Neural cell (in vitro differentiated cells): ENCODE data around the gene SSBP2. TPM values are rescaled to one million over a fixed set of nuclear protein-coding genes. Genes with fewer than 3 reads are reported as not detected.

Experiments used
- H2AFZ ChIP-seq: fragments of 200-600, 300-800 bp; sonication (generic), shearing (Covaris generic); 2 replicates; pipeline ENCODE4 v1.6.0; 2014; ENCODE audit warnings: low read depth, mild to moderate bottlenecking, antibody characterized with exemption, low read length, moderate library complexity
- H3F3A ChIP-seq: fragments of 200-600 bp; shearing (Covaris generic); 2 replicates; pipeline ENCODE4 v1.6.1; 2016; ENCODE audit warnings: mild to moderate bottlenecking, moderate library complexity, mixed read lengths, antibody characterized with exemption, low read length; ENCODE audit not compliant: insufficient read depth, poor library complexity, severe bottlenecking
- H3K27ac ChIP-seq: fragments of 200-600, 300-800 bp; sonication (generic), shearing (Covaris generic); 2 replicates; pipeline ENCODE4 v1.5.1; 2014; ENCODE audit warnings: mild to moderate bottlenecking, low read length, moderate library complexity
- H3K27me3 ChIP-seq: fragments of 300-800, 200-600 bp; sonication (generic), shearing (Covaris generic); 2 replicates; pipeline ENCODE4 v1.6.0; 2014; ENCODE audit warnings: mild to moderate bottlenecking, low read depth, low read length, moderate library complexity; ENCODE audit not compliant: insufficient read depth
- H3K36me3 ChIP-seq: fragments of 300-800, 200-600 bp; sonication (generic), shearing (Covaris generic); 2 replicates; pipeline ENCODE4 v1.5.1; 2014; ENCODE audit warnings: mild to moderate bottlenecking, antibody characterized with exemption, low read length, moderate library complexity; ENCODE audit not compliant: insufficient read depth
- H3K4me2 ChIP-seq: fragments of 300-800, 200-600 bp; sonication (generic), shearing (Covaris generic); 2 replicates; pipeline ENCODE4 v1.6.0; 2014; ENCODE audit warnings: mild to moderate bottlenecking, low read length
- H3K4me3 ChIP-seq: fragments of 300-800, 200-600 bp; sonication (generic), shearing (Covaris generic); 2 replicates; pipeline ENCODE4 v1.5.1; 2014; ENCODE audit warnings: mild to moderate bottlenecking, low read length, moderate library complexity
- H3K79me2 ChIP-seq: fragments of 200-600 bp; shearing (Covaris generic); replicated peaks from 2 replicates; pipeline ENCODE4 v1.6.0; 2014; ENCODE audit warnings: mild to moderate bottlenecking, low read length, moderate library complexity; ENCODE audit not compliant: insufficient read depth
- H3K9ac ChIP-seq: fragments of 300-800, 200-600 bp; sonication (generic), shearing (Covaris generic); 2 replicates; pipeline ENCODE4 v1.6.1; 2016; ENCODE audit warnings: mild to moderate bottlenecking, low read length, mixed read lengths
- H3K9me2 ChIP-seq: fragments of 200-600 bp; shearing (Covaris generic); 2 replicates; pipeline ENCODE4 v1.6.1; 2016; ENCODE audit warnings: mild to moderate bottlenecking, low read length, mixed read lengths; ENCODE audit not compliant: insufficient read depth
- H3K9me3 ChIP-seq: fragments of 200-600, 300-800 bp; sonication (generic), shearing (Covaris generic); 2 replicates; pipeline ENCODE4 v1.6.1; 2016; ENCODE audit warnings: mild to moderate bottlenecking, mixed run types, low read length, moderate library complexity, mixed read lengths
- H4K20me1 ChIP-seq: fragments of 200-600 bp; shearing (Covaris generic); 2 replicates; pipeline ENCODE4 v1.6.1; 2016; ENCODE audit warnings: mild to moderate bottlenecking, mixed run types; ENCODE audit not compliant: insufficient read depth
- CTCF ChIP-seq: fragments of 450-650 bp; IDR thresholded peaks from 2 replicates; pipeline ENCODE4 v1.5.1; 2014; ENCODE audit warnings: antibody characterized with exemption, mild to moderate bottlenecking, moderate library complexity; ENCODE audit not compliant: poor library complexity, severe bottlenecking
- EP300 ChIP-seq: fragments of 450-650 bp; conservative IDR thresholded peaks from 2 replicates; pipeline ENCODE4 v1.6.1; 2014; ENCODE audit warnings: antibody characterized with exemption, mild to moderate bottlenecking, moderate library complexity; ENCODE audit not compliant: poor library complexity, severe bottlenecking
- EZH2 ChIP-seq: fragments of 200-600, 300-800 bp; shearing (Covaris generic), sonication (generic); IDR thresholded peaks from 2 replicates; pipeline ENCODE4 v1.6.1; 2014; ENCODE audit warnings: antibody characterized with exemption, low read length, borderline replicate concordance, mild to moderate bottlenecking; ENCODE audit not compliant: insufficient read depth, poor library complexity, severe bottlenecking
- MXI1 ChIP-seq: fragments of 450-650 bp; conservative IDR thresholded peaks from 2 replicates; pipeline ENCODE4 v1.6.1; 2014; ENCODE audit warnings: antibody characterized with exemption, mild to moderate bottlenecking; ENCODE audit not compliant: poor library complexity, severe bottlenecking
- POLR2AphosphoS5 ChIP-seq: IDR thresholded peaks from 2 replicates; pipeline ENCODE4 v1.6.1; 2012
- RAD21 ChIP-seq: fragments of 450-650 bp; conservative IDR thresholded peaks from 2 replicates; pipeline ENCODE4 v1.6.1; 2014; ENCODE audit warnings: antibody characterized with exemption, mild to moderate bottlenecking, moderate library complexity
- SMC3 ChIP-seq: fragments of 450-650 bp; conservative IDR thresholded peaks from 2 replicates; pipeline ENCODE4 v1.6.1; 2014; ENCODE audit warnings: antibody characterized with exemption, mild to moderate bottlenecking, moderate library complexity; ENCODE audit not compliant: poor library complexity
- TAF1 ChIP-seq: IDR thresholded peaks from 2 replicates; pipeline ENCODE4 v1.6.1; 2012; ENCODE audit warnings: low read depth
- polyA plus RNA-seq: library from polyadenylated mRNA; depleted of rRNA; stranded (reverse); fragments of >200 nt; gene quantifications from 2 replicates; pipeline ENCODE4 v1.2.3, GENCODE V29; 2014
- TF ChIP-seq, protein P1 (sequence below): IDR thresholded peaks from 2 replicates; pipeline ENCODE4 v1.6.1; 2012; ENCODE audit warnings: borderline replicate concordance

SSBP2 gene
- polyA plus RNA-seq, 1 donor from 2014 or later: 128 TPM

DNA sequence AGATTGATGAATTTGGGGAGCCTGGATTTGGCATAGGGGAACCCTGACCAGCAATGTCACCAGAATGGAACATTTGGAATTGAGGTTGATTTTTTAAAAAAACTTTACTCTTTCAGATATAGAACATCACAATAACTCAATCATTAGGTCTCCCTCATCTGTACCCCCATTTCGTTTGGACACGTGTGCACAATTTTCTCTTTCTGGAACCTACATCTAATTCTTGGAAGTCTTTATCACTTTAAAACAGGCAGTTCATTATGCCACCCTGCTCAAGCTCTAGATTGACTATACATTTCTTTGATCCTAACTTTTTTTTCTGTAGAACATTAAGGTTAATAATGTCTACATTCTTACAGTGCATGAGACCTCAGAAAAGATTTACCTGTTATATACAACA, 3.7 kb upstream of the SSBP2 start:
- no peak overlapping the region for H3K4me3 ChIP-seq
- H3K79me2 ChIP-seq: peaks cover 2% of the 10 kb centered on the region
- no peaks in the 10 kb centered on the region for H3K36me3 ChIP-seq
- H3K27ac ChIP-seq: no peak overlapping the region
- no peak overlapping the region for H3K9ac ChIP-seq
- H3F3A ChIP-seq: no peaks in the 10 kb centered on the region
- H3K27me3 ChIP-seq: no peaks in the 10 kb centered on the region
- H3K9me3 ChIP-seq: no peaks in the 10 kb centered on the region
- TF ChIP-seq TAF1 (no peak), SMC3 (no peak), POLR2AphosphoS5 (no peak), MXI1 (no peak), EZH2 (no peak), RAD21 (no peak), EP300 (no peak), CTCF (no peak)
- TF ChIP-seq, protein P1, sequence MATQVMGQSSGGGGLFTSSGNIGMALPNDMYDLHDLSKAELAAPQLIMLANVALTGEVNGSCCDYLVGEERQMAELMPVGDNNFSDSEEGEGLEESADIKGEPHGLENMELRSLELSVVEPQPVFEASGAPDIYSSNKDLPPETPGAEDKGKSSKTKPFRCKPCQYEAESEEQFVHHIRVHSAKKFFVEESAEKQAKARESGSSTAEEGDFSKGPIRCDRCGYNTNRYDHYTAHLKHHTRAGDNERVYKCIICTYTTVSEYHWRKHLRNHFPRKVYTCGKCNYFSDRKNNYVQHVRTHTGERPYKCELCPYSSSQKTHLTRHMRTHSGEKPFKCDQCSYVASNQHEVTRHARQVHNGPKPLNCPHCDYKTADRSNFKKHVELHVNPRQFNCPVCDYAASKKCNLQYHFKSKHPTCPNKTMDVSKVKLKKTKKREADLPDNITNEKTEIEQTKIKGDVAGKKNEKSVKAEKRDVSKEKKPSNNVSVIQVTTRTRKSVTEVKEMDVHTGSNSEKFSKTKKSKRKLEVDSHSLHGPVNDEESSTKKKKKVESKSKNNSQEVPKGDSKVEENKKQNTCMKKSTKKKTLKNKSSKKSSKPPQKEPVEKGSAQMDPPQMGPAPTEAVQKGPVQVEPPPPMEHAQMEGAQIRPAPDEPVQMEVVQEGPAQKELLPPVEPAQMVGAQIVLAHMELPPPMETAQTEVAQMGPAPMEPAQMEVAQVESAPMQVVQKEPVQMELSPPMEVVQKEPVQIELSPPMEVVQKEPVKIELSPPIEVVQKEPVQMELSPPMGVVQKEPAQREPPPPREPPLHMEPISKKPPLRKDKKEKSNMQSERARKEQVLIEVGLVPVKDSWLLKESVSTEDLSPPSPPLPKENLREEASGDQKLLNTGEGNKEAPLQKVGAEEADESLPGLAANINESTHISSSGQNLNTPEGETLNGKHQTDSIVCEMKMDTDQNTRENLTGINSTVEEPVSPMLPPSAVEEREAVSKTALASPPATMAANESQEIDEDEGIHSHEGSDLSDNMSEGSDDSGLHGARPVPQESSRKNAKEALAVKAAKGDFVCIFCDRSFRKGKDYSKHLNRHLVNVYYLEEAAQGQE: no peak
- no peaks in the 10 kb centered on the region for H3K9me2 ChIP-seq
- H4K20me1 ChIP-seq: peaks cover 1% of the 10 kb centered on the region
- no peak overlapping the region for H3K4me2 ChIP-seq
- H2AFZ ChIP-seq: no peak overlapping the region

- no peaks in the 10 kb centered on the region for H3F3A ChIP-seq
- H3K9me2 ChIP-seq: no peaks in the 10 kb centered on the region
- no peak overlapping the region for H3K27ac ChIP-seq
- H3K79me2 ChIP-seq: peaks cover 13% of the 10 kb centered on the region
- peaks cover 12% of the 10 kb centered on the region for H4K20me1 ChIP-seq
- TF ChIP-seq CTCF (no peak), SMC3 (no peak), EZH2 (no peak), MXI1 (no peak), RAD21 (no peak), POLR2AphosphoS5 (no peak)
- TF ChIP-seq, protein P1: no peak
- H3K9me3 ChIP-seq: no peaks in the 10 kb centered on the region
- no peaks in the 10 kb centered on the region for H3K27me3 ChIP-seq
- no peak overlapping the region for H3K4me3 ChIP-seq
- no peaks in the 10 kb centered on the region for H3K36me3 ChIP-seq
- no peak overlapping the region for H3K9ac ChIP-seq
- H2AFZ ChIP-seq: no peak overlapping the region
- no peak overlapping the region for H3K4me2 ChIP-seq
These were observed 2.5 kb upstream of the SSBP2 start for GRCh38 chr5:81753429-81753828.
